Spleen (tissue), 3 donors: ENCODE measurements around the gene PMIS2.

Experiments used
- POLR2A ChIP-seq, 3 donors: fragments of 450-650 bp; IDR thresholded peaks; one replicate each; pipeline ENCODE4 v1.5.1; 2017; ENCODE audit warnings: antibody characterized with exemption in 3 of 3, mild to moderate bottlenecking in 1 of 3
- POLR2AphosphoS5 ChIP-seq, 3 donors: sonication (generic); formaldehyde crosslinking; IDR thresholded peaks; one replicate each; pipeline ENCODE4 v1.5.1; 2017; ENCODE audit warnings: antibody characterized with exemption in 3 of 3

DNA sequence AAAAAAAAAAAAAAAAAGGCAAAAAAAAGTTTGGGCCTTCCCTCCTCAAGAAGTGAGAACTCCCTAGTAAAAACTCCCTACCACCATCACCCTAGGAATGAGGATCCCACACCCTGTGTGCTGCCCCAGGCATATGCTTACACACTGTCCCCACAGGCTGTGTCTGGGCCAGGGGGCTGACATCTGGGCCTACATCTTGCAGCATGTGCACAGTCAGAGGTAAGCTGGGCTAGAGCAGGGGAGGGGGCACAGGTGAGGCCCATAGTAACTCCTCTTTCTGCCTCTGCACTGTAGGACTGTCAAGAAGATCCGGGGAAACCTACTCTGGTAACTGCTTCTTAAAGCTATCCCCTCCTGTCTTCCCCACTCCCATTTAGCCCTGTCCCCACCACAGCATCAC lies 27.6 kb downstream of the PMIS2 start:
- TF ChIP-seq POLR2A (IDR thresholded peaks at IDR 0.05) (no peak), POLR2AphosphoS5 (IDR thresholded peaks at IDR 0.05) (no peak)
